NOMO-1 treated with DMSO at 0.1 percent for 48 hours (cell line): ENCODE results near the gene AIMP1.
A peak's percentile ranks its signal among the peaks of the same experiment; 100 is the strongest.
"Not testable (repeated sequence)": the region's sequence is repeated elsewhere in the genome, so short reads cannot be mapped to it uniquely, and the experiment has no call there.

Experiments used
- DNase-seq: peaks from one replicate; lab custom pipeline; 2025; ENCODE audit not compliant: unreplicated experiment; lab: John Stamatoyannopoulos, UW

AIMP1 gene

DNA sequence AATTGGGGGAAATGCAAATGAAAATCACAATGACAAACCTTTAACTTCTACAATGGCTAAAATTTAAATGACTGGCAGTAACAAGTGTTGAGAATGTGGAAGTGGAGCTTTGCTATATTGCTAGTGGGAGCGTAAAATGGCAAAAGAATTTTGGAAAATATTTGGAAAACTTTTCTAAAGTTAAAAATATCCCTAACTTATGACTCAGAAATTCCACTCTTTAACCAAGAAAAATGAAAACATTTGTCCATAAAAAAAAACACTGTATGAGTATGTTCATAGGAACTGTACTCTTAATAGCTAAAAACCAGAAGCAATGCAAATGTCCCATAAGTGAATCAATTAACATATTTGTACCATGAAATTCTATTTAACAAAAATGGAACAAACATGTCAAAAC lies 4.0 kb upstream of the AIMP1 start:
- no peak for DNase-seq

- no peak for DNase-seq
Measured at GRCh38 chr4:106312997-106313522, 3.3 kb upstream of the AIMP1 start.

- no peak for DNase-seq
Measured at GRCh38 chr4:106314960-106315359, 1.4 kb upstream of the AIMP1 start.

- peak; percentile 40 for DNase-seq
Measured at GRCh38 chr4:106315476-106315967, 828 bp upstream of the AIMP1 start.

GRCh38 chr4:106316773-106317409 lies 541 bp downstream of the AIMP1 start:
- DNase-seq: peak; percentile 17

DNA sequence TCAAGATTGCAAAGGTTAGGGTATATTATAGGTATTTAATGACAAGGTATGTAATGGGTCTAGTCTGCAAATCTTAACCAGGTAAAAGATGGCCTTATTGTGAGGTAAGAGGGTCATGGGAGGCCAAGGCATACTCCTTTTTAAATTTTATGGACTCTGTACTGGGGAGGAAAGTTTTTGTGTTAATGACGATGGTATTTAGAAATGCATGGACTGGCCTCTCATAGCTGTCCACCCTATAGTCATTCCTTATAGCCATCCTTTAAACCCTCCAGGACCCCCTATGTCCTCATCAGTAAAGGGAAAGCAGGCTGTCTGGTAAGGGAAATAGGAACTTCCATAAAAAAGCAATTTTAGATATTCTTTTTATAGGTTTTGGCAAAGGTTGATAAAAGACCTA lies 1.5 kb downstream of the AIMP1 start:
- no peak for DNase-seq

- DNase-seq: no peak
Measured at GRCh38 chr4:106318511-106318910, 2.2 kb downstream of the AIMP1 start.

DNA sequence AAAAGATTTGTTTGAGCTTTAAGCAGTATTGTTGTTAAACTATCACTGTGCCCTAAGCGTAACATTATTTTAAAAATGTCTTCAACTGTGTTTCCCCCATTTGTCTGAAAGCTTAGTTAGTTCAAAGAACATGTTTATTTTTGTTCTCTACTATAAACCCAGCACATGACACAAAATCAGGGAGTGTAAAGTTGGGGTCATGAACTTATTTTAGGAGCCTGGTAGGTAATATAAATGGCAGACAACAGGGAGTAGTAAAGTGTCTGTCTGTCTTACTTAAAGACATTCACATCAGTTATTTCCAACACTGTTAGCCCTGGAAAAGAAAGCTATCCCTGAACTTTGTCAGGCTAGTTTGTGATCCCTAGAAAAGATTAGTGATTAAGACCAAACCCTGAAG lies 3.9 kb downstream of the AIMP1 start:
- DNase-seq: no peak

GRCh38 chr4:106321168-106321567 lies 4.8 kb downstream of the AIMP1 start:
- not testable (repeated sequence) for DNase-seq

- not testable (repeated sequence) for DNase-seq
Measured at GRCh38 chr4:106321814-106322213, 5.5 kb downstream of the AIMP1 start.

DNA sequence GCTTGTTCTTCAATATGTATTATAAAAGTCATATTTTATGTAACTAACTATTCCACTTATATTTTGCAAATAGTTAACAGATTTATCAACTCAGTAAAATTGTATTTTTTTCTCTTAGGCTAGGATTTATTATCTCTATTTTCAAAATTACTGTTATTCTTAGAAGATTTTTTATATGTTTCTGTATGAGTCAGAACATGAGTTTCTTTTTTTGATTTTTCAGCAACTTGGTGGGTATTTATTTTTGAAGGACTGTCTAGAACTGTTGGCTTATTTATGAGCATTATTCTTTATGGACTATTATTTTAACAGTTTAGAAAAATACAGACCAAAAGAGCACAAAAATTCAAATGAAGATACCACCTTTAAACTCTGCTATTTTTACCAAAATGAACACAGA lies 6.8 kb downstream of the AIMP1 start:
- DNase-seq: no peak

DNA sequence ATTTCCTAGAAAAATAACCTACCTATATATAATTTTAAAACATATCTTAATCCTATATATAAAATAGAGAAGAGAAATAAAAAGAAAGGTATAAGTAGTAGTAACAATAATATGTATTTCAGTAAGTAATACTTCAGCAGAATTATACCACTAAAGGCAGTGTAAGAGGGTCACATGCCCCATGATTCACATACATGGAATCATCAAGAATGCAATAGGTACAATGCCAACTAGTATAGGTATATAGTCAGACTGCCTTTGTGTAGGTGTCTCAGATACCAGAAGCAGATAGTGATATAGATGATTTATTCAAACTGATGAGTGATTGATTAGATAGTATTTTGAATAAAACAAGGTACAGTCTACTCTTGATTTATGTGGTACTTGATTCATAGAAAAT lies 9.4 kb downstream of the AIMP1 start:
- no peak for DNase-seq

- DNase-seq: peak; percentile 14
Measured at GRCh38 chr4:106329041-106329618, 12.8 kb downstream of the AIMP1 start.

GRCh38 chr4:106333186-106333585 lies 16.8 kb downstream of the AIMP1 start:
- no peak for DNase-seq

GRCh38 chr4:106334741-106335470 lies 18.6 kb downstream of the AIMP1 start:
- no peak for DNase-seq

- no peak for DNase-seq
Measured at GRCh38 chr4:106336618-106337017, 20.3 kb downstream of the AIMP1 start.

DNA sequence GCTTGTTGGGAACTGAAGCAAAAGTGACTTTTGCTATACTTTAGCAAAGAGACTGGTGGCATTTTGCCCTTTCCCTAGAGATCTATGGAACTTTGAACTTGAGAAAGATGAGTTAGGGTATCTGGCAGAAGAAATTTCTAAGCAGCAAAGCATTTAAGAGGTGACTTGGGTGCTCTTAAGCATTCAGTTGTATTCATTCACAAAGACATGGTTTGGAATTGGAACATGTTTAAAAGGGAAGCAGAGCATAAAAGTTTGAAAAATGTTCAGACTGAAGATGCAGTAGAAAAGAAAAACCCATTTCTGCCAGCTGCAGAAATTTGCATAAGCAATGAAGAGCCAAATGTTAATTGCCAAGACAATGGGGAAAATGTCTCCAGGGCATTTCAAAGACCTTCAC lies 21.6 kb downstream of the AIMP1 start:
- DNase-seq: no peak

GRCh38 chr4:106338671-106339070 lies 22.3 kb downstream of the AIMP1 start:
- no peak for DNase-seq

DNA sequence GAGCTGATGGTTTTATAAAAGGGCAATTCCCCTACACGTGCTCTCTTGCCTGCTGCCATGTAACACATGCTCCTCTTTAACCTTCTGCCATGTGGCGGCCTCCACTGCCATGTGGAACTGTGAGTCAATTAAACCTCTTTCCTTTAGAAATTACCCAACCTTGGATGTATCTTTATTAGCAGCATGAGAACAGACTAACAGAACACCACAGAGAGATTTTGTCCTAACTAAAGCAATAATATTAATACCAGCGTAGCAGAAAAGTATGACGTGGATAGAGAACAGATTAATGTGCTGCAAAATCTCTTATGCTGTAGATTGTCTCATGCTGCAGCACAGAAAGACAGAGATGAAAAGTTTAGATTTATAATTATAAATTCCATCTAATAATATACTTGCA lies 23.1 kb downstream of the AIMP1 start:
- no peak for DNase-seq

- DNase-seq: no peak
Measured at GRCh38 chr4:106340774-106341173, 24.4 kb downstream of the AIMP1 start.

- DNase-seq: no peak
Measured at GRCh38 chr4:106343865-106344646, 27.7 kb downstream of the AIMP1 start.
